Measurements from ENCODE around the gene GALNT10. TPM values are rescaled to one million over a fixed set of nuclear protein-coding genes. Genes with fewer than 3 reads are reported as not detected.

GALNT10 gene
- total and polyA plus RNA-seq, 9 of the 15 experiments (the other 6 are each of a cell fraction or from before 2014, with no cell fraction given): 4.6 to 37.1 (median 13.3) TPM

DNA sequence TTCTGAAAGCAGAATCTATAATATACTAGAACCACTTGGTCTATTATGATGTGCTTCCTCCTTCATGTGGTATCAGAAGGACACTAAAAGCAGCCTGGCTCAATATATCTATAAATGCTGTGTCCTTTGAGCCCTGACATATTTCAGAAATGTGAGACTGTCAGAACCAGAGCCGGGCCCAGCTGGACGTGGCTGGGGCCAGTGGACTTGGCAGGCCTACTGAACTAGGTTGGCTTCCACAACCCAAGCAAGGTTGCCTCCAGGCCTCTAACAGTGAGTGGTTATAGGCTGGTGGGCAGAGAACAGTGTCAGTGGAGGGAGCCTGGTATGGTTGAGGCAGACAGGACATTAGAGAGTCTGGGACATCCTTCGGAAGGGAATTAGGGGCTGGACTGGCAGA, 78.9 kb downstream of the GALNT10 start:
- intact Hi-C loops (cut with micrococcal nuclease): no loop called here
- H3K79me2 ChIP-seq (ENCODE audit: control insufficient read depth, insufficient read depth, low read length): no peaks in the 10 kb centered on the region
- FAIRE-seq (no peak), DNase-seq (ENCODE audit: extremely low read depth in 1 of 4, low spot score in 3 of 4) (no peak), ATAC-seq (no peak)
- H3K9me3 ChIP-seq (replicated peaks; ENCODE audit: control insufficient read depth, insufficient read depth, low read depth, low read length): no peaks in the 10 kb centered on the region
- H3K36me3 ChIP-seq (ENCODE audit: control insufficient read depth, insufficient read depth, low read length): no peaks in the 10 kb centered on the region
- POLR2A ChIA-PET: interaction anchor here (0.5 to 0.8 kb wide), 3 partner anchors 32 to 39 kb away, joined by 3 read pairs; no protein-coding TSS in a partner anchor
- H3K4me3 ChIP-seq: no peak overlapping the region
- H3K27me3 ChIP-seq (ENCODE audit: control insufficient read depth in 2 of 2, insufficient read depth in 2 of 2, low read length in 2 of 2): no peaks in the 10 kb centered on the region
- no peak overlapping the region for H2AFZ ChIP-seq (ENCODE audit: low read depth, low read length)
- H4K20me1 ChIP-seq (replicated peaks; ENCODE audit: control insufficient read depth, insufficient read depth, low read length): no peaks in the 10 kb centered on the region
- CTCF ChIA-PET (ENCODE audit: low intra/inter-chr PET ratio): no interaction called here
- in situ Hi-C loops (cut with MboI): no loop called here
- WGBS (ENCODE audit: insufficient coverage, low coverage, missing lambda C conversion rate): 81% methylated on average over 3 of the region's 3 CpGs
- H3K9me1 ChIP-seq (ENCODE audit: control insufficient read depth, insufficient read depth, low read length): no peaks in the 10 kb centered on the region
- peaks cover 8 to 21% of the 10 kb centered on the region in 2 experiments for H3K4me1 ChIP-seq (replicated peaks in 1 of 2; ENCODE audit: control insufficient read depth in 2 of 2, insufficient read depth in 2 of 2, low read length in 2 of 2)
- H3K27ac ChIP-seq (ENCODE audit: extremely low read depth, low read depth, low read length): no peak overlapping the region
- H3K9ac ChIP-seq (ENCODE audit: insufficient read depth in 1 of 2, low read depth in 2 of 2, low read length in 2 of 2): no peak overlapping the region
- no TSS peak for BruUV-seq (replicated peaks)
- no peak overlapping the region for H3K4me2 ChIP-seq (ENCODE audit: insufficient read depth, low read length)
- TF ChIP-seq, protein P1, sequence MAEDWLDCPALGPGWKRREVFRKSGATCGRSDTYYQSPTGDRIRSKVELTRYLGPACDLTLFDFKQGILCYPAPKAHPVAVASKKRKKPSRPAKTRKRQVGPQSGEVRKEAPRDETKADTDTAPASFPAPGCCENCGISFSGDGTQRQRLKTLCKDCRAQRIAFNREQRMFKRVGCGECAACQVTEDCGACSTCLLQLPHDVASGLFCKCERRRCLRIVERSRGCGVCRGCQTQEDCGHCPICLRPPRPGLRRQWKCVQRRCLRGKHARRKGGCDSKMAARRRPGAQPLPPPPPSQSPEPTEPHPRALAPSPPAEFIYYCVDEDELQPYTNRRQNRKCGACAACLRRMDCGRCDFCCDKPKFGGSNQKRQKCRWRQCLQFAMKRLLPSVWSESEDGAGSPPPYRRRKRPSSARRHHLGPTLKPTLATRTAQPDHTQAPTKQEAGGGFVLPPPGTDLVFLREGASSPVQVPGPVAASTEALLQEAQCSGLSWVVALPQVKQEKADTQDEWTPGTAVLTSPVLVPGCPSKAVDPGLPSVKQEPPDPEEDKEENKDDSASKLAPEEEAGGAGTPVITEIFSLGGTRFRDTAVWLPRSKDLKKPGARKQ (CRISPR knock-in tag; IDR thresholded peaks at IDR 0.05): no peak
- no peak for TF ChIP-seq NFIC (IDR thresholded peaks at IDR 0.05)
- no peak for TF ChIP-seq EGR1 (conservative IDR thresholded peaks at IDR 0.05)
- TF ChIP-seq ERF (CRISPR knock-in tag; IDR thresholded peaks at IDR 0.05): no peak
- no peak for TF ChIP-seq RHOXF2B (CRISPR knock-in tag; conservative IDR thresholded peaks at IDR 0.05)
- TF ChIP-seq, protein P2, sequence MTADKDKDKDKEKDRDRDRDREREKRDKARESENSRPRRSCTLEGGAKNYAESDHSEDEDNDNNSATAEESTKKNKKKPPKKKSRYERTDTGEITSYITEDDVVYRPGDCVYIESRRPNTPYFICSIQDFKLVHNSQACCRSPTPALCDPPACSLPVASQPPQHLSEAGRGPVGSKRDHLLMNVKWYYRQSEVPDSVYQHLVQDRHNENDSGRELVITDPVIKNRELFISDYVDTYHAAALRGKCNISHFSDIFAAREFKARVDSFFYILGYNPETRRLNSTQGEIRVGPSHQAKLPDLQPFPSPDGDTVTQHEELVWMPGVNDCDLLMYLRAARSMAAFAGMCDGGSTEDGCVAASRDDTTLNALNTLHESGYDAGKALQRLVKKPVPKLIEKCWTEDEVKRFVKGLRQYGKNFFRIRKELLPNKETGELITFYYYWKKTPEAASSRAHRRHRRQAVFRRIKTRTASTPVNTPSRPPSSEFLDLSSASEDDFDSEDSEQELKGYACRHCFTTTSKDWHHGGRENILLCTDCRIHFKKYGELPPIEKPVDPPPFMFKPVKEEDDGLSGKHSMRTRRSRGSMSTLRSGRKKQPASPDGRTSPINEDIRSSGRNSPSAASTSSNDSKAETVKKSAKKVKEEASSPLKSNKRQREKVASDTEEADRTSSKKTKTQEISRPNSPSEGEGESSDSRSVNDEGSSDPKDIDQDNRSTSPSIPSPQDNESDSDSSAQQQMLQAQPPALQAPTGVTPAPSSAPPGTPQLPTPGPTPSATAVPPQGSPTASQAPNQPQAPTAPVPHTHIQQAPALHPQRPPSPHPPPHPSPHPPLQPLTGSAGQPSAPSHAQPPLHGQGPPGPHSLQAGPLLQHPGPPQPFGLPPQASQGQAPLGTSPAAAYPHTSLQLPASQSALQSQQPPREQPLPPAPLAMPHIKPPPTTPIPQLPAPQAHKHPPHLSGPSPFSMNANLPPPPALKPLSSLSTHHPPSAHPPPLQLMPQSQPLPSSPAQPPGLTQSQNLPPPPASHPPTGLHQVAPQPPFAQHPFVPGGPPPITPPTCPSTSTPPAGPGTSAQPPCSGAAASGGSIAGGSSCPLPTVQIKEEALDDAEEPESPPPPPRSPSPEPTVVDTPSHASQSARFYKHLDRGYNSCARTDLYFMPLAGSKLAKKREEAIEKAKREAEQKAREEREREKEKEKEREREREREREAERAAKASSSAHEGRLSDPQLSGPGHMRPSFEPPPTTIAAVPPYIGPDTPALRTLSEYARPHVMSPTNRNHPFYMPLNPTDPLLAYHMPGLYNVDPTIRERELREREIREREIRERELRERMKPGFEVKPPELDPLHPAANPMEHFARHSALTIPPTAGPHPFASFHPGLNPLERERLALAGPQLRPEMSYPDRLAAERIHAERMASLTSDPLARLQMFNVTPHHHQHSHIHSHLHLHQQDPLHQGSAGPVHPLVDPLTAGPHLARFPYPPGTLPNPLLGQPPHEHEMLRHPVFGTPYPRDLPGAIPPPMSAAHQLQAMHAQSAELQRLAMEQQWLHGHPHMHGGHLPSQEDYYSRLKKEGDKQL (CRISPR knock-in tag; IDR thresholded peaks at IDR 0.05; ENCODE audit: borderline replicate concordance): no peak
- TF ChIP-seq HMG20A (CRISPR knock-in tag; conservative IDR thresholded peaks at IDR 0.05): no peak
- TF ChIP-seq TOE1 (IDR thresholded peaks at IDR 0.05; ENCODE audit: borderline replicate concordance): no peak
- TF ChIP-seq TOE1 (CRISPR knock-in tag; IDR thresholded peaks at IDR 0.05; ENCODE audit: borderline replicate concordance, low read depth): no peak
- TF ChIP-seq HNRNPH1 (optimal IDR thresholded peaks at IDR 0.05; ENCODE audit: low read depth, low read length): no peak

Measured in K562 (cell line).